Keratinocyte (primary cell): ENCODE measurements around the gene B3GAT3.
A peak's percentile ranks its signal among the peaks of the same experiment; 100 is the strongest.

ENCODE experiments used
- CTCF ChIP-seq, 3 experiments: IDR thresholded peaks in 1 of 3; conservative IDR thresholded peaks in 1 of 3; optimal IDR thresholded peaks in 1 of 3; 2 replicates in 2 of 3; 3 replicates in 1 of 3; pipeline versions ENCODE3 to v1.5.1; 2011; ENCODE audit warnings: low read length in 3 of 3, mild to moderate bottlenecking in 3 of 3, moderate library complexity in 2 of 3, control low read depth in 1 of 3, inconsistent platforms in 1 of 3; ENCODE audit not compliant: insufficient read depth in 2 of 3; ENCODE audit errors: extremely low read depth in 1 of 3
- EZH2 ChIP-seq: IDR thresholded peaks from one replicate; pipeline ENCODE4 v1.6.1; 2012; ENCODE audit warnings: inconsistent platforms, mild to moderate bottlenecking, low read length, moderate library complexity

- TF ChIP-seq CTCF (optimal IDR thresholded peaks at IDR 0.05 in 1 of 3, IDR thresholded peaks at IDR 0.05 in 1 of 3, conservative IDR thresholded peaks at IDR 0.05 in 1 of 3; ENCODE audit: extremely low read depth in 1 of 3, insufficient read depth in 2 of 3, low read length in 3 of 3), result peak in 1 of 3 experiments; percentile 13
- TF ChIP-seq EZH2, result no peak
These were observed 43.9 kb upstream of the B3GAT3 start for GRCh38 chr11:62665599-62666258.
